Neural progenitor cell (in vitro differentiated cells): ENCODE results near the gene CCT3. TPM values are rescaled to one million over a fixed set of nuclear protein-coding genes. Genes with fewer than 3 reads are reported as not detected.
A peak's percentile ranks its signal among the peaks of the same experiment; 100 is the strongest.

Source experiments
- DNase-seq: peaks from one replicate; pipeline ENCODE4 v3.0.0-alpha.2; 2016; ENCODE audit warnings: low spot score
- H2AFZ ChIP-seq: fragments of 200-600 bp; sonication (generic); replicated peaks from 2 replicates; pipeline ENCODE4 v1.6.1; 2016; ENCODE audit warnings: antibody characterized with exemption
- H3F3A ChIP-seq: fragments of 200-600 bp; sonication (generic); 2 replicates; pipeline ENCODE4 v1.6.1; 2016; ENCODE audit warnings: antibody characterized with exemption, low read depth
- H3K27ac ChIP-seq: fragments of 200-600 bp; sonication (generic); 2 replicates; pipeline ENCODE4 v1.5.1; 2016; ENCODE audit warnings: mild to moderate bottlenecking
- H3K27me3 ChIP-seq: fragments of 200-600 bp; sonication (generic); 2 replicates; pipeline ENCODE4 v1.6.1; 2016; ENCODE audit warnings: mild to moderate bottlenecking, moderate library complexity
- H3K36me3 ChIP-seq: fragments of 200-600 bp; sonication (generic); 2 replicates; pipeline ENCODE4 v1.5.1; 2016
- H3K4me1 ChIP-seq: fragments of 200-600 bp; sonication (generic); 2 replicates; pipeline ENCODE4 v1.6.1; 2016; ENCODE audit warnings: mixed run types
- H3K4me2 ChIP-seq: fragments of 200-600 bp; sonication (generic); 2 replicates; pipeline ENCODE4 v1.6.1; 2016
- H3K4me3 ChIP-seq: fragments of 200-600 bp; sonication (generic); 2 replicates; pipeline ENCODE4 v1.5.1; 2016
- H3K79me2 ChIP-seq: fragments of 200-600 bp; sonication (generic); 2 replicates; pipeline ENCODE4 v1.6.1; 2016; ENCODE audit warnings: low read depth
- H3K9ac ChIP-seq: fragments of 200-600 bp; sonication (generic); 2 replicates; pipeline ENCODE4 v1.6.1; 2016
- H3K9me3 ChIP-seq: fragments of 200-600 bp; sonication (generic); 2 replicates; pipeline ENCODE4 v1.5.1; 2016; ENCODE audit warnings: low read depth
- H4K20me1 ChIP-seq: fragments of 200-600 bp; sonication (generic); 2 replicates; pipeline ENCODE4 v1.6.1; 2016; ENCODE audit warnings: low read depth
- H3K27ac Mint-ChIP-seq: 3 replicates; pipeline ENCODE4 v1.8.0; 2021; ENCODE audit warnings: mixed read lengths
- H3K27me3 Mint-ChIP-seq: 2 replicates; pipeline ENCODE4 v1.8.0; 2022; ENCODE audit warnings: low read depth, mild to moderate bottlenecking, inconsistent platforms, moderate library complexity, mixed read lengths; ENCODE audit not compliant: insufficient read depth
- H3K36me3 Mint-ChIP-seq: 3 replicates; pipeline ENCODE4 v1.8.0; 2021; ENCODE audit warnings: mixed read lengths
- H3K4me1 Mint-ChIP-seq: 3 replicates; pipeline ENCODE4 v1.8.0; 2021; ENCODE audit warnings: mixed read lengths
- H3K4me3 Mint-ChIP-seq: 3 replicates; pipeline ENCODE4 v1.8.0; 2021; ENCODE audit warnings: mild to moderate bottlenecking, moderate library complexity, mixed read lengths
- H3K9me3 Mint-ChIP-seq: 3 replicates; pipeline ENCODE4 v1.8.0; 2020; ENCODE audit warnings: mixed read lengths
- CTCF ChIP-seq: fragments of 200-600 bp; sonication (generic); IDR thresholded peaks from 2 replicates; pipeline ENCODE4 v1.5.1; 2017; ENCODE audit warnings: antibody characterized with exemption, mild to moderate bottlenecking
- EZH2 ChIP-seq: fragments of 200-600 bp; sonication (generic); IDR thresholded peaks from 2 replicates; pipeline ENCODE4 v1.6.1; 2017; ENCODE audit warnings: antibody characterized with exemption, mild to moderate bottlenecking, moderate library complexity
- EZH2phosphoT487 ChIP-seq: fragments of 200-600 bp; sonication (generic); IDR thresholded peaks from 2 replicates; pipeline ENCODE4 v1.6.1; 2017; ENCODE audit warnings: antibody characterized with exemption
- total RNA-seq: library from RNA; depleted of rRNA; stranded (reverse); fragments of >200 nt; gene quantifications from 2 replicates; pipeline ENCODE4 v1.2.3, GENCODE V29; 2015; ENCODE audit warnings: low replicate concordance

Gene CCT3
- total RNA-seq, 1 donor from 2014 or later = 434 TPM

GRCh38 chr1:156282479-156283222 is 55.4 kb downstream of the CCT3 start, which contains the start of gene SMG5:
SMG5 (minus strand) TSS chr1:156282825; CDS start chr1:156282680, 145 bp downstream.
- Mint-ChIP-seq H3K4me3 (peak within 1 kb of the TSS; percentile 90), H3K27ac (peak within 1 kb of the TSS; percentile 97), H3K36me3 (peaks cover 6% of the 10 kb centered on the region), H3K27me3 (peaks cover 2% of the 10 kb centered on the region), H3K4me1 (peaks cover 23% of the 10 kb centered on the region), H3K9me3 (no peaks in the 10 kb centered on the region)
- peak within 1 kb of the TSS; percentile 85 for H3K4me2 ChIP-seq
- peak within 1 kb of the TSS; percentile 77 for H2AFZ ChIP-seq
- peaks cover 14% of the 10 kb centered on the region for H3K4me1 ChIP-seq
- H3F3A ChIP-seq = no peaks in the 10 kb centered on the region
- peak within 1 kb of the TSS; percentile 98 for H3K9ac ChIP-seq
- peak; percentile 99 for DNase-seq
- peak within 1 kb of the TSS; percentile 89 for H3K27ac ChIP-seq
- peak within 1 kb of the TSS; percentile 86 for H3K4me3 ChIP-seq
- no peaks in the 10 kb centered on the region for H3K27me3 ChIP-seq
- H3K36me3 ChIP-seq = peaks cover 9% of the 10 kb centered on the region
- peaks cover 51% of the 10 kb centered on the region for H3K79me2 ChIP-seq
- no peaks in the 10 kb centered on the region for H3K9me3 ChIP-seq
- TF ChIP-seq EZH2 (no peak), CTCF (no peak), EZH2phosphoT487 (no peak)
- H4K20me1 ChIP-seq = peaks cover 34% of the 10 kb centered on the region

GRCh38 chr1:156281693-156282478 is 56.2 kb downstream of the CCT3 start:
- Histone ChIP-seq H3K9ac (peak overlapping the region; percentile 98), H3K9me3 (no peaks in the 10 kb centered on the region), H3K27me3 (no peaks in the 10 kb centered on the region), H2AFZ (no peak overlapping the region), H3K79me2 (peaks cover 51% of the 10 kb centered on the region), H3K4me3 (peak overlapping the region; percentile 86), H3K4me1 (peaks cover 14% of the 10 kb centered on the region), H3K36me3 (peaks cover 9% of the 10 kb centered on the region), H3F3A (no peaks in the 10 kb centered on the region), H3K4me2 (peak overlapping the region; percentile 85), H3K27ac (no peak overlapping the region), H4K20me1 (peaks cover 34% of the 10 kb centered on the region)
- TF ChIP-seq EZH2phosphoT487 (no peak), EZH2 (no peak), CTCF (no peak)
- Mint-ChIP-seq H3K4me3 (peak overlapping the region; percentile 90), H3K4me1 (peaks cover 23% of the 10 kb centered on the region), H3K27me3 (peaks cover 2% of the 10 kb centered on the region), H3K9me3 (no peaks in the 10 kb centered on the region), H3K36me3 (peaks cover 9% of the 10 kb centered on the region), H3K27ac (peak overlapping the region; percentile 97)
- DNase-seq = peak; percentile 30

- peak overlapping the region; percentile 83 for H3K27ac Mint-ChIP-seq
- peaks cover 14% of the 10 kb centered on the region for H3K4me1 ChIP-seq
- peak overlapping the region; percentile 90 for H3K4me3 Mint-ChIP-seq
- peaks cover 23% of the 10 kb centered on the region for H3K4me1 Mint-ChIP-seq
- no peak overlapping the region for H3K27ac ChIP-seq
- no peaks in the 10 kb centered on the region for H3K27me3 ChIP-seq
- peak overlapping the region; percentile 98 for H3K9ac ChIP-seq
- H3K79me2 ChIP-seq = peaks cover 51% of the 10 kb centered on the region
- no peaks in the 10 kb centered on the region for H3F3A ChIP-seq
- TF ChIP-seq EZH2phosphoT487 (no peak), EZH2 (no peak), CTCF (no peak)
- peaks cover 9% of the 10 kb centered on the region for H3K36me3 Mint-ChIP-seq
- H3K4me2 ChIP-seq = peak overlapping the region; percentile 85
- no peaks in the 10 kb centered on the region for H3K9me3 ChIP-seq
- H4K20me1 ChIP-seq = peaks cover 34% of the 10 kb centered on the region
- H3K36me3 ChIP-seq = peaks cover 9% of the 10 kb centered on the region
- peaks cover 2% of the 10 kb centered on the region for H3K27me3 Mint-ChIP-seq
- H3K9me3 Mint-ChIP-seq = no peaks in the 10 kb centered on the region
- peak overlapping the region; percentile 86 for H3K4me3 ChIP-seq
- DNase-seq = no peak
- no peak overlapping the region for H2AFZ ChIP-seq
These were observed 56.8 kb downstream of the CCT3 start for GRCh38 chr1:156281281-156281680.
